Panc1 (cell line): Measurements from ENCODE around the gene IQCN. TPM values are rescaled to one million over a fixed set of nuclear protein-coding genes. Genes with fewer than 3 reads are reported as not detected.

Source experiments
- ATAC-seq: fragments of 200-7000 bp; cut with Tn5 transposase; 2 replicates; pipeline ENCODE4 v1.9.1; 2020; ENCODE audit warnings: mild to moderate bottlenecking, moderate library complexity
- BruUV-seq: library from RNA; stranded (reverse); fragments of 400-500 nt; replicated peaks from 2 replicates; lab custom pipeline; 2021; lab: Mats Ljungman, UMichigan
- CTCF ChIA-PET: fragments of 300-600 bp; sonication (Branson Sonifier 250); formaldehyde crosslinking; loops from one replicate; lab custom pipeline; 2022; ENCODE audit warnings: antibody characterized with exemption; lab: Charles Lee
- POLR2A ChIA-PET: fragments of 300-600 bp; sonication (Branson Sonifier 250); formaldehyde crosslinking; loops from one replicate; lab custom pipeline; 2022; ENCODE audit warnings: antibody characterized with exemption; lab: Charles Lee
- DNase-seq: peaks from one replicate; pipeline ENCODE4 v3.0.0-alpha.2; 2010; ENCODE audit warnings: low read depth, low spot score
- H3K27ac ChIP-seq: 2 replicates; pipeline ENCODE4 v1.5.1; 2011; ENCODE audit warnings: mild to moderate bottlenecking, low read length, inconsistent platforms
- H3K27me3 ChIP-seq: fragments of 200-500 bp; sonication (Bioruptor generic); 2 replicates; pipeline ENCODE4 v1.6.0; 2014; ENCODE audit warnings: low read length, inconsistent platforms; ENCODE audit not compliant: control insufficient read depth, insufficient read depth
- H3K36me3 ChIP-seq: fragments of 200-500 bp; sonication (Bioruptor generic); 2 replicates; pipeline ENCODE4 v1.5.1; 2014; ENCODE audit warnings: inconsistent platforms, mild to moderate bottlenecking, low read length, moderate library complexity; ENCODE audit not compliant: control insufficient read depth, insufficient read depth
- H3K4me1 ChIP-seq: 2 replicates; pipeline ENCODE4 v1.5.1; 2011; ENCODE audit warnings: inconsistent platforms, mild to moderate bottlenecking, low read length, moderate library complexity; ENCODE audit not compliant: control insufficient read depth, insufficient read depth
- H3K4me3 ChIP-seq, 2 experiments: 2 replicates each; pipeline ENCODE4 v1.5.1; 2011 to 2012; ENCODE audit warnings: low read depth in 2 of 2, low read length in 2 of 2, mild to moderate bottlenecking in 2 of 2, inconsistent platforms in 1 of 2, moderate library complexity in 1 of 2
- H3K9me3 ChIP-seq: fragments of 200-500 bp; sonication (Bioruptor generic); 2 replicates; pipeline ENCODE4 v1.5.1; 2014; ENCODE audit warnings: low read depth, mild to moderate bottlenecking, inconsistent platforms, low read length, moderate library complexity; ENCODE audit not compliant: control insufficient read depth, insufficient read depth
- CTCF ChIP-seq: fragments of 450-650 bp; IDR thresholded peaks from 2 replicates; pipeline ENCODE4 v1.5.1; 2017; ENCODE audit warnings: mild to moderate bottlenecking
- POLR2AphosphoS5 ChIP-seq: IDR thresholded peaks from 2 replicates; pipeline ENCODE4 v1.6.1; 2012; ENCODE audit warnings: mild to moderate bottlenecking, low read depth, low read length, moderate library complexity
- REST ChIP-seq, 2 experiments: IDR thresholded peaks; 2 replicates each; pipeline ENCODE4 v1.6.1; 2011 to 2012; ENCODE audit warnings: low read depth in 2 of 2, control low read depth in 1 of 2, low read length in 1 of 2, mild to moderate bottlenecking in 1 of 2, moderate library complexity in 1 of 2; ENCODE audit not compliant: insufficient read depth in 1 of 2
- SIN3A ChIP-seq: IDR thresholded peaks from 2 replicates; pipeline ENCODE4 v1.6.1; 2012; ENCODE audit warnings: low read depth, mild to moderate bottlenecking, low read length, moderate library complexity, borderline replicate concordance; ENCODE audit not compliant: insufficient read depth
- TCF7L2 ChIP-seq: IDR thresholded peaks from 2 replicates; pipeline ENCODE4 v1.6.1; 2011; ENCODE audit warnings: mild to moderate bottlenecking, low read depth, low read length, inconsistent platforms
- in situ Hi-C: cut with HindIII; loops from 2 replicates; pipeline ENCODE4 v1.10.0; 2016; ENCODE audit warnings: low sequenced_read_pairs, low pct_unique_long_range_greater_than_20kb
- intact Hi-C: fragments of 100-400 bp; cut with micrococcal nuclease; formaldehyde crosslinking; loops from one replicate; pipeline ENCODE4 v1.10.0; 2022; ENCODE audit not compliant: unreplicated experiment
- total RNA-seq: library from RNA; stranded (reverse); gene quantifications from one replicate; pipeline ENCODE4 v1.2.1, GENCODE V29; 2021; ENCODE audit not compliant: unreplicated experiment

The IQCN gene
- total RNA-seq, 1 experiment from 2014 or later = 2.5 TPM

- TF ChIP-seq REST (IDR thresholded peaks at IDR 0.05; ENCODE audit: insufficient read depth in 1 of 2, low read depth in 2 of 2, low read length in 1 of 2) (no peak), POLR2AphosphoS5 (0 out of 2 replicates have a peak, but pooled peaks have one; percentile 25)
- ChIA-PET POLR2A (interaction anchor here (0.6 kb wide), 1 partner anchor 124 kb away, joined by 4 read pairs; no protein-coding TSS in a partner anchor), CTCF (interaction anchor here (1.0 to 1.2 kb wide), 2 partner anchors 16 to 105 kb away, joined by 4 to 5 read pairs; no protein-coding TSS in a partner anchor)
- H3K27me3 ChIP-seq = no peaks in the 10 kb centered on the region
- ATAC-seq (peak; percentile 50), DNase-seq (peak; percentile 39)
- H3K36me3 ChIP-seq = no peaks in the 10 kb centered on the region
- peak overlapping the region; percentile 88 for H3K27ac ChIP-seq
- no peaks in the 10 kb centered on the region for H3K9me3 ChIP-seq
- in situ Hi-C loops (no loop called here), intact Hi-C loops (no loop called here)
- BruUV-seq = no TSS peak
- no peaks in the 10 kb centered on the region; the same call in 1 of the 2 replicates for H3K4me1 ChIP-seq
- peak overlapping the region; percentile 57 to 76 for H3K4me3 ChIP-seq
Measured at GRCh38 chr19:18223860-18224524, 50.3 kb downstream of the IQCN start.

GRCh38 chr19:18221815-18222725 is 52.2 kb downstream of the IQCN start:
- POLR2A ChIA-PET = interaction anchor here (0.7 kb wide), 1 partner anchor 1088 kb away, joined by 10 read pairs; no protein-coding TSS in a partner anchor
- ATAC-seq = no peak

More at GRCh38 chr19:18221815-18222725, 52.2 kb downstream of the IQCN start:
- Histone ChIP-seq H3K27me3 (no peaks in the 10 kb centered on the region), H3K27ac (no peak overlapping the region), H3K4me1 (no peaks in the 10 kb centered on the region; the same call in 1 of the 2 replicates), H3K4me3 (no peak overlapping the region), H3K9me3 (no peaks in the 10 kb centered on the region), H3K36me3 (no peaks in the 10 kb centered on the region)
- in situ Hi-C loops = no loop called here
- DNase-seq = no peak
- TF ChIP-seq CTCF (no peak), SIN3A (no peak), POLR2AphosphoS5 (no peak), REST (IDR thresholded peaks at IDR 0.05; ENCODE audit: insufficient read depth in 1 of 2, low read depth in 2 of 2, low read length in 1 of 2) (no peak), TCF7L2 (no peak)
- intact Hi-C loops = no loop called here
- CTCF ChIA-PET = no interaction called here
- BruUV-seq = no TSS peak
